Glomerular visceral epithelial cell (primary cell): ENCODE measurements around the gene NDUFS4.
"Not testable (repeated sequence)": the region's sequence is repeated elsewhere in the genome, so short reads cannot be mapped to it uniquely, and the experiment has no call there.

ENCODE experiments used
- DNase-seq: peaks from one replicate; pipeline ENCODE4 v3.0.0-alpha.2; 2016; ENCODE audit errors: extremely low spot score

The NDUFS4 gene

GRCh38 chr5:53665313-53665712 lies 104.9 kb downstream of the NDUFS4 start:
- not testable (repeated sequence) for DNase-seq

DNA sequence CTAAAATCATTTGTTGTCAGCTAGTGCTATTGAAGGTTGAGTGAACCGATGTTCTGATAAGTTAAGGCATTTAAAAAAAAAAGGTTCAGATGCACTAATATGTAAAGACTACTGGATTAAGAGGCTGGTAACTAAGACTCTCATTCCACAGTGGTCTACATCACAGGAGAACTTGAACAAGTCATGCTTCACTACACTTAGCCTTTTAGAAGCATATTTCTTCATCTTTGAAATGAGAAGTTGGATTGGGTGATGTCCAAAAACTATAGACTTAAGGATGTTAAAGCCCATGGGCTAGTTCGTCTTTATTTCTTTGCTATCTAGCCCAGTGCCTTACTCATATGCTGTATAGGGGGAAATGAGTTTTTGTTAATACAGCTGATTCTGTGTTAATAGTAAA lies 107.2 kb downstream of the NDUFS4 start:
- peak; percentile 1 for DNase-seq

- DNase-seq = no peak
These were observed 111.0 kb downstream of the NDUFS4 start for GRCh38 chr5:53671447-53671846.

DNA sequence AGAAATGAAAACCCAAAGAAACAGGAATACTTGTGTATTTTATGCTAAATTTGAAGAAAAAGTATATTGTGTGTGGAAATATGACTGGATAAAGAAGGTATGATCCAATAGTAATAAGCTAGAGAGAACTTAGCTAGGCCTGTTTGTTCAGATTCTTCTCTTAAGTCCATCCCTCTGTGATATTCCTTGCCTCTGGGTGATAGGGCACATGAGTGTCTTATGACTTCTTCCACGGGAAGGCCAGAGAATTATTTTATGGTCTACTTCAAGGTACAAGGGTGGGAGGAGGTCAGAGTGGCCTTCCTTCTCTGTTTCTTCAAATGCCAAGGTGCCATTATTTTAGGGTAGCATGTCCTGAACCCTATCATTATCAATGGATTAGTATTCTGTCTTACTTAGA lies 113.7 kb downstream of the NDUFS4 start:
- no peak for DNase-seq

DNA sequence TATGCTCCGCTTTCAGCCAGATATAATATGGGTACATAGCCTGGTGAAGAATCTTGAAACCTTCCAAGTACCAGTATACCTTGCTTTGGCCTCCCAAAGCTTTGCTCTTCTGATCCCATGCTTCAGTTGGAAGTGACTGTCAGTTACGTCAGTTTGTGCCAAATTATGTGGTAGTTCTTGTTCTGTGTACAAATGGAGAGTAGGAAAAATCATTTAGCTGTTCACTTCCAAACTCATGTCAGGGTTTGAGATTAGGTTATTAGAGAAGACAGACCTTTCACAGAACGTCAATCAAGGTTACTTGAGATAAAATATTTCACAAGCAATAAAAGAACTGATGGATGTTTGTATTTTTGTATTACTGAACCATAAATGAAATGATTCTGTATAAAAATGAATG lies 117.2 kb downstream of the NDUFS4 start:
- no peak for DNase-seq

DNA sequence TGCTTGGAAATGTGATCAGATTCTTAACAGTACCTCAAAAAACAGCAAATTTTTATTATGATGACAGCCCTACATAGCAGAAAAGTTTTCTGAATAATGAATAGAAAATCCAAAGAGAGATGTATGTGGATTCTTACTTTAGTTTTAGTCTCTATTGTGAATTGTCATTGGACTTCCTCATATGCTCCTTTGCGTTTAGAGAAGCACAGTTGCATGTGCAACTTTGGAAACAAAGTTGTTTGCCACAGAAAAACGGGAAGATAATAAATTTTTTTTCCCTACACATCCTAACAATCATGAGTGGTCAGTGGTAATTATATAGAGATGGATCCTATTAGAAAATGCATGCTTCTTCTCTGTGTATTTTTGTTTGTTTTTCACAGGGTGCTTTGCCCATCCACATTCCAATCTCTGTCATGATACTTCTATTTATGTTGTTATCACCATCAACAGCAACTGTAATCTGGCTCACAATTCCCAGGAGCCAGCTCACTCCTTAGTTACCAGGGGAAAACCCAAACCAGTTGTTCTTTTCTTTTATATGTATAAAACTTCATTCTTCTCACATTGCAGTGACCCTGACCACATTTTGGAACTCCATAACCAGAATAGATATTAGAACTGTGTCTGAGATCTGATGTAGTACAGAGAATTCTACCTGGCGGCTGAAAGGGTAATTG lies 118.7 kb downstream of the NDUFS4 start:
- no peak for DNase-seq

GRCh38 chr5:53681079-53681478 lies 120.6 kb downstream of the NDUFS4 start:
- DNase-seq = no peak

- no peak for DNase-seq
These were observed 130.6 kb downstream of the NDUFS4 start for GRCh38 chr5:53691014-53691413.

DNA sequence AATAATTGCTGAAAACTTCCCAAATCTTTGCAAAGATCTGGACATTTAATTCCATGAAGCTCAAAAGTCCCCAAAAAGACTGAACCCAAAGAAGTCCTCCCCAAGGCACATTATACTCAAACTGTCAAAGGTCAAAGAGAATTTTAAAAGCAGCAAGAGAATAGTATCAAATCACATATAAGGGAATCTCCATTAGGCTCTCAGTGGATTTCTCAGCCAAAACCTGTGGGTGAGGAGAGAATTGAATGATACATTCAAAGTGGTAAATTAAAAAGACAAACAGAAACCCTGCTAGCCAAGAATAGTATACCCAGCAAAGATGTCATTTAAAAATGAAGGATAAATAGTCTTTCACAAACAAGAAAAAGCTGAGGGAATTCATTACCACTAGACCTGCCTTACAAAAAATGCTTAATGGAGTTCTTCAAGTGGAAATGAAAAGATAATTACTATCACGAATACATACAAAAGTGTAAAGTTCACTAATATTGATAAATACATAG lies 134.1 kb downstream of the NDUFS4 start:
- DNase-seq = no peak

- not testable (repeated sequence) for DNase-seq
These were observed 150.0 kb downstream of the NDUFS4 start for GRCh38 chr5:53710405-53710804.

DNA sequence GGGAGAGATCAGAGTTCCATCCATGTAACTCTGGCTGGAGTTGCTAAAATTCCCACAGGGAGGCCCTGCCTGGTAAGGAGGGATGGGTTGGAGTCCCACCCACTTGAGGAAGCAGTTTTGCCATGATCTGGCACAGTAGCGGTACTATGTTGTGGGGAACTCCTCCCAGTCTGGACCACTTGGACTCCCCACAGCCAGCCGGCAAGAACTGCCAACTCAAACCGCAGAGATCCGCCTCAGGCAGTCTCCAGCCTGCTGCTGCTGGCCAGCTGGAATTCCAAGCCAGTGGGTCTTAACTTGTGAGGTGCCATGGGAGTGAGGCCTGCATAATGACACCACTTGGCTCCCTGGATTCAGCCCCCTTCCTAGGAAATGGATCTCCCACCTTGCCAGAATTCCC lies 151.9 kb downstream of the NDUFS4 start:
- DNase-seq = no peak

DNA sequence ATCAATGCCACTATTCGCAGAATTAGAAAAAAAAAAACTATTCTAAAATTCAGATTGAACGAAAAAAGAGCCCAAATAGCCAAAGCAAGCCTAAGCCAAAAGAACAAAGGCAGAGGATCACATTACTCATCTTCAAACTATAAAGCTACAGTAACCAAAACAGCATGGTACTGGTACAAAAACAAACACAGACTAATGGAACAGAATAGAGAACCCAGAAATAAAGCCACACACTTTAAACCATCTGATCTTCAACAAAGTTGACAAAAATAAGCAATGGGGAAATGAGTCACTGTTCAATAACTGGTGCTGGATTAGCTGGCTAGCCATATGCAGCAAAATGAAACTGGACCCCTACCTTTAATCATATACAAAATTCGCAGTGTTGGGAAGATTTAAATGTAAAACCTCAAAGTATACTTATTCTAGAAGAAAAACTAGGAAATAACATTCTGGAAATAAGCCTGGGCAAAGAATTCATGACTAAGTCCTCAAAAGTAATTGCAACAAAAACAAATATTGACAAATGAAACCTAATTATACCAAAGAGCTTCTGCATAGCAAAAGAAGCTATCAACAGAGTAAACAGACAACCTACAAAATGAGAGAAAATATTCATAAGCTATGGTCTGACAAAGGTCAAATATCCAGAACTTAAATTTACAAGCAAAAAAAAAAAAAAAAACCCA lies 153.7 kb downstream of the NDUFS4 start:
- DNase-seq = no peak

DNA sequence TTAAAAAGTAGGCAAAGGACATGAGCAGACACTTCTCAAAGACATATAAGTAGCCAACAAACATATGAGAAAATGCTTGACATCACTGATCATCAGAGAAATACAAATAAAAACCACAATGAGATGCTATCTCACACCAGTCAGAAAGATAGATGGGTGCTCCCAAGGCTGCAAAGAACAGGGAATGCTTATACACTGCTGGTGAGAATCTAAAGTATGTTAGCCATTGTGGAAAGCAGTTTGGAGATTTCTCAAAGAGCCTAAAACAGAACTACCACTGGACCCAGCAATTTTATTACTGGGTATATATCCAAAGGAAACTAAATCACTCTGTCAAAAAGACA lies 154.2 kb downstream of the NDUFS4 start:
- DNase-seq = no peak

DNA sequence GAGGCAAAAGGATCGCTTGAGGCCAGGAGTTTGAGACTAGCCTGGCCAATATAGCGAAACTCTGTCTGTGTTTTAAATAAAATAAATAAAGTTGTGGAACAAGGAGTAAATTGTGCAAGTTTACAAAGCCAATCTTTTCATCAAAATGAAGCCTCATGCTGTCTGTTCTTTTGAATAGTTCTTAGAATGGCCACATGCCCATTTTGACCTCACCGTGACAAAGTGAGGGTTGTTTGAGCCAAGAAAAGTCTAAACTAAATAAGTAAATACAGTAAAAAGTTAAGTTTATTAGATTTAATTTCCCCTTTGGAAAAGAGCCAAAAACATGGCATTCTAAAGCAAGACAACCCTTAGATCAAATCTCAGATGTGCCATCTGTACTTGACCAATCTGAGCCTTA lies 165.7 kb downstream of the NDUFS4 start:
- DNase-seq = no peak

DNA sequence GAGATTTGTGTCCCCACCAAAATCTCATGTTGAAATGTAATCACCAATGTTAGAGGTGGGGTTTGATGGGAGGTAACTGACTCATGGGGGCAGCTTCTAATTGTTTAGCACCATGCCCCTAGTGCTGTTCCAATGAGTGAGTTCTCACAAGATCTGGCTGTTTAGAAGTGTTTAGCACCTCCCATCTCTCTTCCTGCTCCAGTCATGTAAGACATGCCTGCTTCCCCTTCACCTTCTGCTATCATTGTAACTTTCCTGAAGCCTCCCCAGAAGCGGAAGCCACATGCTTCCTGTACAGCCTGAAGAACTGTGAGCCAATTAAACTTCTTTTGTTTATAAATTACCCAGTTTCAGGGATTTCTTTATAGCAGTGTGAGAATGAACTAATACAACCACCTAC lies 170.5 kb downstream of the NDUFS4 start:
- DNase-seq = no peak
